Mesangial cell (primary cell): ENCODE measurements around the gene POTEJ. TPM values are rescaled to one million over a fixed set of nuclear protein-coding genes. Genes with fewer than 3 reads are reported as not detected.

Experiments
- total RNA-seq: library from RNA; depleted of rRNA; stranded (reverse); fragments of >200 nt; gene quantifications from 2 replicates; pipeline ENCODE4 v1.2.3, GENCODE V29; 2015

The POTEJ gene
- not detected in 2 replicates for total RNA-seq

GRCh38 chr2:130611140-130611539, at the start of gene POTEJ:
Gene POTEJ, plus strand, starts transcription at chr2:130611440. Its CDS starts 93 bp downstream, at chr2:130611533.

GRCh38 chr2:130599393-130599792, 11.8 kb upstream of the POTEJ start, which contains the start of gene CFC1:
Gene CFC1, minus strand, starts transcription at chr2:130599575. Its CDS starts 288 bp downstream, at chr2:130599287.

Other genes with a start within 250 kb of the POTEJ start
- not detected in 2 replicates for gene POTEI, start 102.1 kb upstream of the POTEJ start, total RNA-seq
- not detected in 2 replicates for gene CFC1B, start 90.2 kb upstream of the POTEJ start, total RNA-seq
- gene CFC1, start 11.9 kb upstream of the POTEJ start, total RNA-seq = not detected in 2 replicates
- not detected in 2 replicates for gene GPR148, start 117.6 kb downstream of the POTEJ start, total RNA-seq
- not detected in 2 replicates for gene AMER3, start 144.1 kb downstream of the POTEJ start, total RNA-seq
- 1.1 and 4.4 TPM in 2 replicates for gene ARHGEF4, start 225.5 kb downstream of the POTEJ start, total RNA-seq